ENCODE data around the gene CEPT1.

Gene CEPT1

GRCh38 chr1:111161843-111162487 lies 21.9 kb downstream of the CEPT1 start:
- no peak overlapping the region for H3K4me3 ChIP-seq (replicated peaks; ENCODE audit: low read depth, low read length)
- no peak for TF ChIP-seq CTCF (IDR thresholded peaks at IDR 0.05; ENCODE audit: low read depth, low read length, missing control alignments)
- no peak for DNase-seq (ENCODE audit: extremely low read depth, low read depth)

GRCh38 chr1:111162488-111162880 lies 22.5 kb downstream of the CEPT1 start:
- H3K4me3 ChIP-seq (replicated peaks; ENCODE audit: low read depth, low read length) = no peak overlapping the region
- no peak for TF ChIP-seq CTCF (IDR thresholded peaks at IDR 0.05; ENCODE audit: low read depth, low read length, missing control alignments)
- DNase-seq (ENCODE audit: extremely low read depth, low read depth) = no peak

- TF ChIP-seq CTCF (IDR thresholded peaks at IDR 0.05; ENCODE audit: low read depth, low read length, missing control alignments) = no peak
- DNase-seq (ENCODE audit: extremely low read depth, low read depth) = no peak
- no peak overlapping the region for H3K4me3 ChIP-seq (replicated peaks; ENCODE audit: low read depth, low read length)
These were observed 23.3 kb downstream of the CEPT1 start for GRCh38 chr1:111163363-111163762.

GRCh38 chr1:111164151-111164550 lies 24.1 kb downstream of the CEPT1 start:
- H3K4me3 ChIP-seq (replicated peaks; ENCODE audit: low read depth, low read length) = no peak overlapping the region
- no peak for TF ChIP-seq CTCF (IDR thresholded peaks at IDR 0.05; ENCODE audit: low read depth, low read length, missing control alignments)
- no peak for DNase-seq (ENCODE audit: extremely low read depth, low read depth)

- no peak for TF ChIP-seq CTCF (IDR thresholded peaks at IDR 0.05; ENCODE audit: low read depth, low read length, missing control alignments)
- DNase-seq (ENCODE audit: extremely low read depth, low read depth) = no peak
- no peak overlapping the region for H3K4me3 ChIP-seq (replicated peaks; ENCODE audit: low read depth, low read length)
These were observed 32.4 kb downstream of the CEPT1 start for GRCh38 chr1:111172463-111172862.

GRCh38 chr1:111174070-111174469 lies 34.0 kb downstream of the CEPT1 start:
- no peak for DNase-seq (ENCODE audit: extremely low read depth, low read depth)
- H3K4me3 ChIP-seq (replicated peaks; ENCODE audit: low read depth, low read length) = no peak overlapping the region
- no peak for TF ChIP-seq CTCF (IDR thresholded peaks at IDR 0.05; ENCODE audit: low read depth, low read length, missing control alignments)

- DNase-seq (ENCODE audit: extremely low read depth, low read depth) = no peak
- H3K4me3 ChIP-seq (replicated peaks; ENCODE audit: low read depth, low read length) = no peak overlapping the region
- no peak for TF ChIP-seq CTCF (IDR thresholded peaks at IDR 0.05; ENCODE audit: low read depth, low read length, missing control alignments)
These were observed 35.3 kb downstream of the CEPT1 start for GRCh38 chr1:111175349-111175748.
